ENCODE measurements around the gene ZBTB20. TPM values are rescaled to one million over a fixed set of nuclear protein-coding genes. Genes with fewer than 3 reads are reported as not detected.

Gene ZBTB20
- total RNA-seq, 1 experiment from 2014 or later, result 26.5 TPM

DNA sequence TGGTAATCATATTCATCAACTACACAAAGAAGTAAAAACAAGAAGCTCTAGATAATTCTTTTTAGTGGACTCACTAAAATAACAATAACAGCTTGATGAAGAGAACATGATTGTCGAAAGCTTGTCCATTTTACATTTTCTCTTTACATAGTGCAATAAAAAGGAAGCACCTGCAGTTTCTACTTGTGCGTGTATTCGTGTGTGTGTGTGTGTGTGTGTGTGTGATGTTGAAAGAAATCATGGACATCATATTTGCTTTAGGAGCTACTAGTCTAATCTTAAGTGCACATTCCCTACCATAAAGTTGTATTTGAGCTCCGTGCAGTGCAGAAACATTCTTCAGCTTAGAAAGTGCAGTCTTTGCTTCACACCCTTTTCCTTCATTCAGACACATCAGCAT, 288.8 kb downstream of the ZBTB20 start:
- H3K4me2 ChIP-seq, result no peak overlapping the region
- H2AFZ ChIP-seq, result no peak overlapping the region
- no peak overlapping the region for H3K4me3 ChIP-seq
- H3K27me3 ChIP-seq (ENCODE audit: insufficient read depth, low read depth), result no peaks in the 10 kb centered on the region
- ChIA-PET POLR2A (ENCODE audit: unreplicated experiment) (no interaction called here), CTCF (no interaction called here)
- BruUV-seq (replicated peaks), result no TSS peak
- no peaks in the 10 kb centered on the region for H3K4me1 ChIP-seq (replicated peaks; ENCODE audit: insufficient read depth)
- intact Hi-C loops (cut with micrococcal nuclease; ENCODE audit: unreplicated experiment), result no loop called here
- H3K27ac ChIP-seq, result no peak overlapping the region
- H3K79me2 ChIP-seq (ENCODE audit: low read depth), result no peaks in the 10 kb centered on the region
- no peaks in the 10 kb centered on the region for H3K36me3 ChIP-seq (ENCODE audit: low read depth)
- H3F3A ChIP-seq (ENCODE audit: insufficient read depth, low read depth), result no peaks in the 10 kb centered on the region
- H3K9me3 ChIP-seq (ENCODE audit: insufficient read depth, low read depth), result no peaks in the 10 kb centered on the region
- DNase-seq, result no peak
- H4K20me1 ChIP-seq (ENCODE audit: insufficient read depth), result no peaks in the 10 kb centered on the region
- no peak for TF ChIP-seq EZH2 (IDR thresholded peaks at IDR 0.05; ENCODE audit: low read depth)
- no peak for TF ChIP-seq CTCF (conservative IDR thresholded peaks at IDR 0.05)
- no peaks in the 10 kb centered on the region; the same call in 1 of the 2 replicates for H3K9me2 ChIP-seq (ENCODE audit: insufficient read depth)

DNA sequence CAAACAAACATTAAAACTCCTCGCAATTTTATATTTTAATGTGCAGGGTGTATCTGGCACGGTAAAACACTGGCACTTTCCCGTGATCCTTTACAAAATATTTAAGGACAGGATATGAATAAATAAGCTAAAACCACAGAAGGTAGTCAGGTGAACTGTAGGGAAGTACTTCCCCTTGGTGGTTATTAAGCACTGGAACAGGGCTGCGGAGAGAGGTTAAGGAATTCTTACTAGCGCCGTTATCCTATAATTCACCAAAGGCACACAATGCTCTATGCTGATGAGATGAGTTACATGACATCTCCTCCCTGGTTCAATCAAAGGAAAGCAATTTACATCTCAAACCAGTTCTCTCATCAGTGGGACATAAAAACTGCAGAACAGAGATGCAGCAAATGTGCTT, 289.8 kb downstream of the ZBTB20 start:
- DNase-seq, result no peak
- H3K27me3 ChIP-seq (ENCODE audit: insufficient read depth, low read depth), result no peaks in the 10 kb centered on the region
- no peaks in the 10 kb centered on the region for H3K79me2 ChIP-seq (ENCODE audit: low read depth)
- H3K36me3 ChIP-seq (ENCODE audit: low read depth), result no peaks in the 10 kb centered on the region
- ChIA-PET CTCF (no interaction called here), POLR2A (ENCODE audit: unreplicated experiment) (no interaction called here)
- intact Hi-C loops (cut with micrococcal nuclease; ENCODE audit: unreplicated experiment), result no loop called here
- H2AFZ ChIP-seq, result no peak overlapping the region
- no peak overlapping the region for H3K4me3 ChIP-seq
- no peaks in the 10 kb centered on the region for H4K20me1 ChIP-seq (ENCODE audit: insufficient read depth)
- no peaks in the 10 kb centered on the region for H3K9me3 ChIP-seq (ENCODE audit: insufficient read depth, low read depth)
- no peaks in the 10 kb centered on the region for H3K4me1 ChIP-seq (replicated peaks; ENCODE audit: insufficient read depth)
- no TSS peak for BruUV-seq (replicated peaks)
- H3K9me2 ChIP-seq (ENCODE audit: insufficient read depth), result no peaks in the 10 kb centered on the region; the same call in 1 of the 2 replicates
- no peak overlapping the region for H3K4me2 ChIP-seq
- H3F3A ChIP-seq (ENCODE audit: insufficient read depth, low read depth), result no peaks in the 10 kb centered on the region
- H3K27ac ChIP-seq, result no peak overlapping the region
- TF ChIP-seq CTCF (conservative IDR thresholded peaks at IDR 0.05) (no peak), EZH2 (IDR thresholded peaks at IDR 0.05; ENCODE audit: low read depth) (no peak)

DNA sequence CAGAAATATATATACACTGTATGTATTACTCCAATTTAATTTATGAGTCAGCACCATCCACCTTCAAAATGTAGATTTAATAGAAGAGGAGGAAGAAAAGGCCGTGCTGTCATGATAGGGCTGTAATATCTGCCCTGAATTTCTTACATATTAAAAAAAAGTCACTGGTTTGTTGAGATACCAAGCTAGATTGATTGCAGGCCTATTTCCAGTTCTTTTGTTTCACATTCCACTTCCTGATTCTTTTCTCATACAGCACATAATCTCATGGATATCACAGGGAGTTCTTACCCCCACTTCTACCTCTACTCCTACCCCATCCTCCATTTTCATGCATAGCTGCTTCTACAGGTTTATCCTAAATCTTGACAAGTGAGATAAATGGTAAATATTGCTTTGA, 290.3 kb downstream of the ZBTB20 start:
- Histone ChIP-seq H3F3A (ENCODE audit: insufficient read depth, low read depth) (no peaks in the 10 kb centered on the region), H2AFZ (no peak overlapping the region), H3K36me3 (ENCODE audit: low read depth) (no peaks in the 10 kb centered on the region), H3K27ac (no peak overlapping the region), H3K27me3 (ENCODE audit: insufficient read depth, low read depth) (no peaks in the 10 kb centered on the region), H3K9me3 (ENCODE audit: insufficient read depth, low read depth) (no peaks in the 10 kb centered on the region), H3K4me2 (no peak overlapping the region), H4K20me1 (ENCODE audit: insufficient read depth) (no peaks in the 10 kb centered on the region), H3K9me2 (ENCODE audit: insufficient read depth) (no peaks in the 10 kb centered on the region; the same call in 1 of the 2 replicates), H3K4me3 (no peak overlapping the region), H3K79me2 (ENCODE audit: low read depth) (no peaks in the 10 kb centered on the region), H3K4me1 (replicated peaks; ENCODE audit: insufficient read depth) (no peaks in the 10 kb centered on the region)
- CTCF ChIA-PET, result no interaction called here
- intact Hi-C loops (cut with micrococcal nuclease; ENCODE audit: unreplicated experiment), result no loop called here
- BruUV-seq (replicated peaks), result no TSS peak
- no peak for DNase-seq
- no peak for TF ChIP-seq EZH2 (IDR thresholded peaks at IDR 0.05; ENCODE audit: low read depth)
- POLR2A ChIA-PET (ENCODE audit: unreplicated experiment), result no interaction called here

- Histone ChIP-seq H3K9me2 (ENCODE audit: insufficient read depth) (no peaks in the 10 kb centered on the region; the same call in 1 of the 2 replicates), H3K9me3 (ENCODE audit: insufficient read depth, low read depth) (no peaks in the 10 kb centered on the region), H3K79me2 (ENCODE audit: low read depth) (no peaks in the 10 kb centered on the region), H3K4me3 (no peak overlapping the region), H3K4me2 (no peak overlapping the region), H2AFZ (no peak overlapping the region), H3K27me3 (ENCODE audit: insufficient read depth, low read depth) (no peaks in the 10 kb centered on the region), H4K20me1 (ENCODE audit: insufficient read depth) (no peaks in the 10 kb centered on the region), H3K27ac (no peak overlapping the region), H3K4me1 (replicated peaks; ENCODE audit: insufficient read depth) (no peaks in the 10 kb centered on the region), H3K36me3 (ENCODE audit: low read depth) (no peaks in the 10 kb centered on the region), H3F3A (ENCODE audit: insufficient read depth, low read depth) (no peaks in the 10 kb centered on the region)
- CTCF ChIA-PET, result no interaction called here
- no TSS peak for BruUV-seq (replicated peaks)
- POLR2A ChIA-PET (ENCODE audit: unreplicated experiment), result no interaction called here
- no peak for TF ChIP-seq EZH2 (IDR thresholded peaks at IDR 0.05; ENCODE audit: low read depth)
- TF ChIP-seq CTCF (conservative IDR thresholded peaks at IDR 0.05), result no peak
- intact Hi-C loops (cut with micrococcal nuclease; ENCODE audit: unreplicated experiment), result no loop called here
- no peak for DNase-seq
Observed at GRCh38 chr3:114855839-114856238, 291.2 kb downstream of the ZBTB20 start.

Data from PC-9 (cell line).